T-helper 17 cell (primary cell): ENCODE results near the gene PLEKHJ1. TPM values are rescaled to one million over a fixed set of nuclear protein-coding genes. Genes with fewer than 3 reads are reported as not detected.

Experiments used
- total RNA-seq, 4 donors: library from RNA in 2 of 4; stranded (reverse) in 2 of 4; gene quantifications; one replicate each; pipeline ENCODE4 v1.2.3 and lab custom pipeline; 2022 to 2026

PLEKHJ1 gene
- total RNA-seq, 2 donors from 2014 or later: 38.6 to 40.2 TPM

Other genes starting within 250 kb of the PLEKHJ1 start
- gene BTBD2, start 220.6 kb downstream of the PLEKHJ1 start, total RNA-seq: 10 to 100 TPM; 53.4 to 64.6 TPM
- 100 to 1,000 TPM; 256 to 288 TPM for gene MKNK2, start 185.1 kb downstream of the PLEKHJ1 start, total RNA-seq
- 100 to 1,000 TPM; 108 to 162 TPM for gene MOB3A, start 140.0 kb downstream of the PLEKHJ1 start, total RNA-seq
- gene IZUMO4, start 139.4 kb downstream of the PLEKHJ1 start, total RNA-seq: 10 to 100 TPM; 12.3 to 19.8 TPM
- gene AP3D1, start 84.8 kb downstream of the PLEKHJ1 start, total RNA-seq: 10 to 100 TPM; 82.2 to 86.0 TPM
- 10 to 100 TPM; 32.3 to 42.1 TPM for gene DOT1L, start 72.4 kb downstream of the PLEKHJ1 start, total RNA-seq
- gene SF3A2, start 495 bp upstream of the PLEKHJ1 start, total RNA-seq: 100 to 1,000 TPM; 119 to 135 TPM
- 1 to 10 TPM in 1 of 2 donors, under 1 TPM in 1; 0.50 to 2.7 TPM for gene AMH, start 13.0 kb upstream of the PLEKHJ1 start, total RNA-seq
- 1 to 10 TPM in 1 of 2 donors, under 1 TPM in 1; 0.55 to 1.0 TPM for gene JSRP1, start 20.1 kb upstream of the PLEKHJ1 start, total RNA-seq
- not detected for gene PEAK3, start 45.8 kb upstream of the PLEKHJ1 start, total RNA-seq
- under 1 TPM; 0.20 to 0.29 TPM for gene LINGO3, start 71.8 kb upstream of the PLEKHJ1 start, total RNA-seq
- 10 to 100 TPM; 71.5 to 72.2 TPM for gene LSM7, start 92.3 kb upstream of the PLEKHJ1 start, total RNA-seq
- 10 to 100 TPM; 73.2 to 86.1 TPM for gene SPPL2B, start 92.4 kb upstream of the PLEKHJ1 start, total RNA-seq
- not detected for gene TMPRSS9, start 123.9 kb upstream of the PLEKHJ1 start, total RNA-seq
- 10 to 100 TPM; 22.3 to 27.8 TPM for gene TIMM13, start 191.3 kb upstream of the PLEKHJ1 start, total RNA-seq
- 10 to 100 TPM; 13.1 to 16.0 TPM for gene LMNB2, start 220.6 kb upstream of the PLEKHJ1 start, total RNA-seq
- 100 to 1,000 TPM; 120 to 135 TPM for gene GADD45B, start 239.8 kb upstream of the PLEKHJ1 start, total RNA-seq